ENCODE measurements around the gene INPP5J.
A peak's percentile ranks its signal among the peaks of the same experiment; 100 is the strongest.
"Not testable (repeated sequence)": the region's sequence is repeated elsewhere in the genome, so short reads cannot be mapped to it uniquely, and the experiment has no call there.

Gene INPP5J

DNA sequence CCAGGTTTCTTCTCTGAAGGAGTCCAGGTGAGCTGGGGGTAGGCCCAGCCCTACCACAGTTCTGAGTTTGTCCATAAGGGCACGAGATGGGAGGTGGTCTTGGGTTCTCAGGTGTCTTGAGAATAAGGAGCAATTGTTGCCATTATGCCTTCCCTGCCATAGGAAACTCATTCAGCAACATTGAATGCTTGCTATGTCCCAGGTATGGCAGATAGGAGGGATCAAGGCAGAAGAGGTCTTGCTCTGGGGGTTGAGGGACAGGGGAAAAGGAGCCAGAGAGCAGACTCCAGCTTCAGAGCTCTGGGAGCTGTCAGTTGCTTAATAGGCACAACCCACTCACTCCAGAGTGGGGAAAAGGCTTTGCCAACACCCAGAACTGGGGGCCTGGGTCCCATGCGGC, 19.7 kb upstream of the INPP5J start:
- no peak for FAIRE-seq

DNA sequence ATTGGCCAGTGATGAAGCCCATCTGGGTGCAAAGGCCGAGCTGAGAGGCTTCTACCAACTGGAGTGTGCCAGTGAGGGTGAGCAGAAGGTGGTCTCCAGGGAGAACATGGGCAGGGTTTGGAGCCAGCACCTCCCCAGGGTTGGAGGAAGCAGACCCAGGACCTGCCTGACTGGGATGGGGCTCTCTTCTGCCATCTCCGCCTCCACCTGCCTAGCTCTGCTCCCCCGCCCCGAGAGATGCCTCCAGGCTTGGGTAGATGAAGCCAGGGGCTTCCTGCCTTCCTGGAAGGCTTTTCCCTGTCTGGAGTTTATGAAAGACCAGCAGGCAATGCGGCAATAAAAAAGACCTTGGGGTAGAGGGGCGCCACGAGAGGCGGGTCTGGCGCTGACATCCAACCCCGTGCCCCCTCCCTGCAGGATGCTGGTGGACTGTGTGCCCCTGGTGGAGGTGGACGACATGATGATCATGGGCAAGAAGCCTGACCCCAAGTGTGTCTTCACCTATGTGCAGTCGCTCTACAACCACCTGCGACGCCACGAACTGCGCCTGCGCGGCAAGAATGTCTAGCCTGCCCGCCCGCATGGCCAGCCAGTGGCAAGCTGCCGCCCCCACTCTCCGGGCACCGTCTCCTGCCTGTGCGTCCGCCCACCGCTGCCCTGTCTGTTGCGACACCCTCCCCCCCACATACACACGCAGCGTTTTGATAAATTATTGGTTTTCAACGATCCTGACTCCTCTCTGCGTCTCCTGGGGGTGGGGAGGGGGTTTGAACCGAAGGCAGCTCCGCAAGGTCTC, 18.7 kb upstream of the INPP5J start:
- no peak for FAIRE-seq

DNA sequence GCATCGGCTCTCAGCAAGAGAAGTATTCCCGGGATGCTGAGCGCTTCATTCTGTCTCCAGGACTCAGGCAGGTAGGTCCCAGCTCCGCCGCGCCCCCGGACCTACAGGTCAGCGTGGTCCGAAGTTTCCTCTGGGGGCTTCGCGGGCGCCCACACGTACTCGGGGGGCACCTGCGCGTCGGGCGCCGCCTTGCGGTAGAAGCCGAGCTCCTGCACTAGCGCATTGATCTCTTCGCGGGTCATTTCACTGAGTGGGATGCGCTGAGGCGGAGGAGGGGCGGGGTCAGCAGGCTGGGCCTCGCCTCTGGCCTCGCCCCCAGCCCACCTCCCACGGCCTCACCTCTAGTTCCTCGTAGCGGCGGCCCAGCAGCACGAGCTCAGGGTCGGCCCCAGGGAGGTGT, 17.9 kb upstream of the INPP5J start:
- no peak for FAIRE-seq

DNA sequence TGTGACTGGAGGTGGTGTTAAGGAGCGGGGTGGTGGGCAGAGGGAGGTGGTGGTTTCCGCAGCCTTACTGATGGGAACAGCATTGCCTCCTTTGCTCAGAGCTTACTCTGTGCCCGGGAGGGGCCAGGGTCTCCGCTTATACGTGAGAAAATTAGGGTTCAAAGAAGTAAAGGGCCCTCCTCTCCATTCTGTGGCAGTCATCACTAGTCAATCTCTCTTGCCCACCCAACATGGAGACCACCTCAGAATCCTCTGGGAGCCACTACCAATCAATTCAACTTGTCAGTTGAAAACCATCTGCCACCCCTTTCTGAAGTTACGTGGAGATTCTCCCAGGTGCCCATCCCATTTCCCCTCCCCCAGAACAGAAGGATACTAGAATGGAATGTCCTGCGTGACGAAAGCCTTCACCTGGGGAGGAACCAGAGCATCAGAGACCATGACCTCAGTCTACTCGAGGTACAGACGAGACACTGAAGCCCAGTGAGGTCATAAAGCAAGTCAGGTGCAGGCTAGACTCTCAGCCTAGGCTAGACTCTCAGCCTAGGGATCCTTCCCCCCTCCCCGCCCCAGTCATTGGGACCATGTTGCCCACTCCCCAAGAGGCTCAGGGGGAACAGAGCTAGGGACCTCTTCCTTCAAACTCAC, 17.4 kb upstream of the INPP5J start:
- FAIRE-seq: no peak

DNA sequence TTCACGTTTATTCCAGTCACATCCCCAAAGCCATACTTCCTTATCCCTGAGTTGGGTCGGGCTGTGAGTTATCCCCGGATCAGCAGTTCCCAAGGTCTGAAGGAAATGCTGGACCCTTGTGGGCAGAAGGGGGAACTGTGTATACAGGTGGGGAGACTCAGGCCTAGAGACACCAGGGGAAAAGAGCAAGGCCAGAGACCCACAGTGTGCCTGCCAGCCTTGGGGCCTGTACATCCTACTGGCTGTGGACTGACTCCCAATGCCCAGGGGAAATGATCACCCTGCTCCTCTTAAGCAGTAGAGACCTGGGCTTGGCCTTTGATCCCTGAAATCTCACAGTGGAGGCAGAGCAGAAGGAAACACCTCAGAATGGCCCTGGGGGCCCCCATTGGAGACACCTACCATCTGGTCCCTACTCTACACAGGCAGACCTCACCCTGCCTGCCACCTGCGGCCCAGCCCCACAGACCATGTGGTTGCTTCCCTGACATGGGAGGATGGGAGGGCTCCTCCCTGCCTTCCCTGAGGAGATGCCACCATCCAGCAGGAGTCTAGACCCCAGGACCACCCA, 16.7 kb upstream of the INPP5J start:
- no peak for FAIRE-seq

DNA sequence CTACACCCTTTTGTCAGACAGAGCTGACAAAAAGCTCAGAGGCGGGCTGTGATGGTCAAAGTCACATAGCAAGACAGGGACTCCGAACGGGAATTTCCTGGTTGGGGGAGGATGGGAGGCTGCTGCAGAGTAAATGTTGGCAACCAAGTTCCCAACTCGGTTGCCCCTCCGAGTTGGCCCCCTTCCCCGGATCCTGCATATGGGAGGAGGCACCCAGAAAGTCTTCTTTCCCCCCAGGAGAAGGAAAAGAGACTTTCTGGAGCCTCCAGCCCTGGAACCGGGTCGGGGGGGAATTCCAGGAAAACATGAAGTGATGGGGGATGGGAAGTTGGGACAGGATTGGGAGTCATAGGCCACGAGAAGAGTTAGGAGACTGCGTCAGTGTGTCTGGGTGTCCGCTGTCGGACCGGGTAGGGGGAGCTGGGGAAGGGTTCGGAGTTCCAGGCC, 16.0 kb upstream of the INPP5J start:
- no peak for FAIRE-seq

DNA sequence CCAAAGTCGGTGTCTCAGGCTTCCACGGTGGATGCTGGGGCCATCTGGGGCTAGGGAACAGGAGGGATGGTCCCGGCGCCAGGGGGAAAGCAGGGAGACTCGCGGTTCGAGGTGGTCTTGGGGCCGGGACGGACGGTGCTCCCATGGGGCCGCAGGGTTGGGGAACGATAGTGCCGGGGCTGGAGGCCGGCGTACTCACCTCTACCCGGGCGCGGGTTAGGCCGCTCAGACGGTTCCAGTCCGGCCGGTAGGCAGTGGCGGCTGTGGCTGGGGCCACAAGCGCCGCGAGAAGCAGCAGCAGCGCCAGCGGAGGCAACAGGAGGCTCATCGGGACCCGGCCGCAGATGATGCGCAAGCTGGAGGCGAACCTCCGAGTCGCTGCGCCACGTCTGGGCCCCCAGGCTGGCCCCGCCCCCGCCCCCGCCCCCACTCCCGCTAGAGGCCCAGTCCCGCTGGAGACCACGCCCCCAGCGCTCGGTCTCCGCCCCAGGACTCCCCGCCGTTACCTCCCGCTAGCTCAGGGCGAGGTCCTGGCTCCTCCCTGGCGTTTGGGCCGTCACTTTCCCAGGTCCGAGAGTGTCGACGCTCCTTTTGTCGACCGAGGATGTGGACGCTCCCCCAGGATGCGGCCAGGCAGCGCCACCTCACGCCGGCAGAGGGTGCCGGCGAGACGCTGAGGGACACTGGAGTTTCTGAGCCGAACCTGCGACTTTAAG, 15.4 kb upstream of the INPP5J start, which contains the start of gene SELENOM:
SELENOM (minus strand) TSS at position 391 of the 716 bp plus-strand sequence; CDS start at position 328, 63 bp downstream.
- peak; percentile 95 for FAIRE-seq

DNA sequence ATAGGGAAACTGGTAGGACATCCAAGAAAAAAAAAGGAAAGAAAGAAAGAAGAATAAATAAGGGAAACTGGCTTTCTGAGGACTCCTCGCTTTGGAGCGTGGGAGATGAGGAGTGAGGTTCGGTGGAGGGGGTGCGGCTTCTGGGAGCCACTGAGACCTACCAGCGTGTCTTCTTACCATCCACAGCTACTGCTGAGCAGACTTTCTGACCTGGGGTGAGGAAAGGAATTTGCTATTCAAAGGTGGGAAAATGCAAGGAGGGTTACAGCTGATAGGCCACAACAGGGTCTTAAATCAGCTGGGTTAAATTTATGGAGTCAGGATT, 14.9 kb upstream of the INPP5J start:
- no peak for FAIRE-seq

DNA sequence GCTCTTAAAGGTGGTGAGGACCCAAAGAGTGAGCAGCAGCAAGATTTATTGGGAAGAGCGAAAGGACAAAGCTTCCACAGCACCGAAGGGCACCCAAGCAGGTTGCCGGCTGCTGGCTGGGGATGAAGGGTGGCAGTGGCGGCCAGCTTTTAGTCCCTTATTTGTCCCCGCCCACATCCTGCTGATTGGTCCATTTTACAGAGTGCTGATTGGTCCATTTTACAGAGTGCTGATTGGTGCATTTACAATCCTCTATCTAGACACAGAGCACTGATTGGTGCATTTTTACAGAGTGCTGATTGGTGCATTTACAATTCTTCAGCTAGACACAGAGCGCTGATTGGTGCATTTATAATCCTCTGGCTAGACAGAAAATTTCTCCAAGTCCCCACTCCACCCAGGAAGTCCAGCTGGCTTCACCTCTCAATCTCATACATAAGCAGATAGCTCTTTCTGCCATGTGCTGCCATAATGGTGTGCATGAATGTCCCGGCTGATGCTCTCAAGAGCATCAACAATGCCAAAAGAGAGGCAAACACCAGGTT, 10.1 kb upstream of the INPP5J start:
- FAIRE-seq: not testable (repeated sequence)

DNA sequence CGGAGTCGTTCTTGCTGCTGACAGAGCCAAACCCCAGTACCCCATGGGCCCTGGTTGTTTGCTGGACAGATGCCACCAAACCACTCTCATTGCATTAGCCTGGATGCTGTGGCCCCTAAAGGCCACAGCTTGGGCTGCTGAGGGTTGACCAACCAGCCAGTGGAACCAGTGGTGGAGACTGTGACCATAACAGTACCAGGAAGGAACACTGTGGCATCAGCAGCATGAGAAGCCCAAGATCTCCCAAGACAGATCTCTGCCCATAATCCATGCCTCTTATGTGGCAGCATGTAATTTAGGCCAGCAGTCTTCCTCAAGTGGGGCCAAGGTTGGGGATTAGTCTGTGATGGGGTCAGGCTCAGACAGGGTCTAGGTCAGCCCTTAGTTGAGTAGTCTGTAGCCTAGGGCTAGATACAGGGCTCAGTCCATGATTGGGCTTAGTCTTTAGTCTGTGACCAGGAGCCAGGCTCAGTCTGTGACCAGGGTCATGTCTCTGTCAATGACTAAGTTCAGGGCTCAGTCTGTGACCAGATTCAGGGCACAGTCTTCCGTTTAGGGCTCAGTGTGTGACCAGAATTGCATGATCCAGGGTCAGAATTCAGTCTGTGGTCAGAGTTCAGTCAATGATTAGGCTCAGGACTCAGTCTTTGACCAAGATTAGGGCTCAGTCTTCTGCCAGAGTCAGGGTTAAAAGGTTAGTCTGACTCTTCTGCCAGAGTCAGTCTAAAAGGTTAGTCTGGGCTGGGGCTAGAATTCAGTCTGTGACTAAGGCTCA, 4.5 kb upstream of the INPP5J start:
- no peak for FAIRE-seq

DNA sequence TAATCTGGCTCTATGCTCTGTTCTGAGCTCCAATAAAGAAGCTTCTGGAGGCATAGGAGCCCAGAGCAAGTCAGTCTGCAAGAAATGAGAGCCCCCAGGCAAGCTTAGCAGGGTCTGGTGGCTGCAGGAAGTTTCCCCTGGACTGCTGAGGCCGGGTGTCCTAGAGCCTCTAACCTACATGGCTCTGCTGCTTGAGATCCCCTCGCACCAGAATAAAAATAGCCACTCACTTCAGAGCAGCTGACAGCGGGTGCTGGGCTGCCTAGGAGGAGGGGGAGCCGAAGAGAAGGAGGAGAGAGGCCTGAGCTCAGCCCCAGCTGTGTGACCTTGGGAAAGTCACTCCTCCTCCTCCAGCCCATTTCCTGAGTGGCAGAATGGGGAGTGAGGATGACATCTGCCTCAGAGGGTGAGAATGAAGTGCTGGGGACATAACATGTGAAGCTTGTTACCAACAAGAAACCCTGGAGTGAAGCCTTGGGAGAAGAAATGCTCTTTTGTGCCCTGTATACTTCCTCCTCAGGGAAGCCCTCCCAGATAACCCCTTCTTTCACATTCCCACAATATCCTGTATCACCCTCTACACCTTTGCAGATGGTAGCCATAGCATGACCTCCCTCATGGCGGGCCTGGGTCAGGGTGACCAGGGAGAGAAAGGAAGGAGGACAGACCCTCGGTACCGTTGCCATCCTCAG, 3.6 kb upstream of the INPP5J start:
- no peak for FAIRE-seq

DNA sequence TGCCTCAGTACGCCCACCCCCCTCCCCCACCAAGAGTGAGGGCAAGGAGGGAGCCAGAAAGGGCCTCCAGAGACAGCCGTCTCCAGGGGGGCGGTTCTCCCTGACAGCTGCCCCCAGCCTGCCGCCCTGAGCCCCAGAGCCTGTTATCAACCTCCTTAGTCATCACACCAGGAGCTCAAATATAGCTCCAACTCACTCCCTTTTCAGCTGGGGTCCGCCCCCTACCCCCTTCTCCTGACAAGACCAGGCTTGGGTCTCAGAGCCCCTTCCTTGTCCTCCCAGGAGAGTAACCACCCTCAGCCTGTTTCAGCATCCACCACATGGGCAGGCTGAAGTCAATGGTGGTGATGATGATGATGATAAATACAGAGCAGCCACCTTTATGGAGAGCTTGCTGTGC, 2.5 kb upstream of the INPP5J start:
- no peak for FAIRE-seq

DNA sequence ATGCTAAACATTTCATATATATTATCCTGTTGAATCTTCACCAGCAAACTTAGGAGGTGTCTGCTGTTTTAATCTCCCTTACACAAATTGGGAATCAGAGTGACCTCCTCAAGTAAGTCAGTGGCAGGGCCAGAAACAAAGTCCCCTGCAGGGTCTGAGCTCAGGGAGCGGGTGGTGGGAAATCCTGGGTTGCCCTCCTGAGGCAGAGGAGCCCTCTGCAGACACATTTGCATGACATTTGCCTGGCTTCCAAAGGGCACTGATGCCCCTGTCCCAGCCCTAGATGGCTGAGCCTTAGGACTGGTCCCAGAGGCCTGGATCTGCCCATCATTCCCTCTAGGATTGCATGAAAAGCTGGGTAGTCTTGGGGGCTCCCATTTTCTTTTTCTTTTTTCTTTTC, 2.1 kb upstream of the INPP5J start:
- no peak for FAIRE-seq

DNA sequence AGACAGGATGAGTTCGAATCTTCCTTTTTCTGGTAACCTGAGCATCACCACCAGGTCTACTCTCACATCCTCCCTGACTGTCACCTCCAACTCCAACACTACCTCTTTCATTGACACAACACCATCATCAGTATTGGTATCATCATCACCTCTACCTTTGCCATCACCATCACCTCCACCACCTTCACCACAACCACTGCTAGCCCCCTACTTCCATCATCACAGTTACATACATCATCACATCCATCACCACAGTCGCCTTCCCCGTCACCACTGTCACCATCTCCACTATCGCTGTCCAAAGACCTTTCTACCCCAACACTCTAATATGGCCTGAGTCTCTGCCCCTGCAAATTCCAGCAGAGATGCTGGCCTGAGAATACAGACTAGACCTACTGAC, 1.4 kb upstream of the INPP5J start:
- FAIRE-seq: no peak

DNA sequence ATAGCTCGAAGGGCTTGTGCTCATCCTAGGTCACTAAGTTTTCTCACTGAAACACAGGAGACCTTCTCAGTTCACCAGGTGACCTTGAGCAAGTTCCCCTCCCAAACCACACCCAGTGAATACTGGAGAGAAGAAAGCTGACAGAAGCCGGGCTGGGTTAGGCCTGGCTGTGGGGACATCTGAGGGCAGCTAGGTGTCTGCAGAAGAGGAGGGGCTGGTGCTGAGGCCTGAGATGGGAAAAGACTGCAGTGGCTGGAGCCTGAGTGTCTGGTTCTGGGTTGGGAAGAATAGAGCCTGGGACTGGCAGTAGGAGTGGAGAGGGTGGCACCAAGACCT, 602 bp upstream of the INPP5J start:
- FAIRE-seq: no peak

DNA sequence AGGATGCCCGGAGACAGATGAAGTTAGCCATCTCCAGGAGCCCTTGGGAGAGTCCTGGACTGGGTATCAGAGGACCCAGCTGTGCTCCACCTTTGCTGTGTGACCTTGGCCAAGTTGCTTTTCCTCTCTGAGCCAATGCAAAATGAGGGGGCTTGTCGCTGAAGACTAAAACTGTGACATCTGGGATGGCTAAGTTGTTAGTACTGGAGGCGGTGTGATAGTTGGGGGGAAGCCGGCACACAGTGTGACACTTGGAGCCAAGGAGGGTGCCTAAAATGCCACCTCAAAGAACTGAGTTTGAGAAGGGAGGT, 481 bp downstream of the INPP5J start:
- no peak for FAIRE-seq

DNA sequence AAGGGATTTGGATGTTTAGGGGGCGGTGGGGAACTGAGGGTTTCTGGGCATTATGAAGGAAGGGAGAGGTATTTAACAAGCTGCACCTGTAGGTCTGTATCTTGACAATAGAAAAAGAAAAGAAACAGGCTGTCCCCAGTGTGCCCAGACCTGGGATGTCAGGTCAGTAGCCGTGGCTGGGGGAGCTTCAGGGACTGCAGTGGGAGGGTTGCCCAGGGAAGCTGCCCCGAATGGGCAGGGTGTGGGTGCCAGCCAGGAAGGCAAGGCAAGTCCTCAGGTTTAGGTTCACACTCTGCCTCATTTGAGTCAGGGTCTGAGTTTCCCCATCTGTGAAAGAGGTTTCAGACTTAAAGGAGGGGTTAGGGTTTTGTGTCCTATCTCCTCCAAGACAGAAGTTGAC, 1.5 kb downstream of the INPP5J start:
- FAIRE-seq: no peak

DNA sequence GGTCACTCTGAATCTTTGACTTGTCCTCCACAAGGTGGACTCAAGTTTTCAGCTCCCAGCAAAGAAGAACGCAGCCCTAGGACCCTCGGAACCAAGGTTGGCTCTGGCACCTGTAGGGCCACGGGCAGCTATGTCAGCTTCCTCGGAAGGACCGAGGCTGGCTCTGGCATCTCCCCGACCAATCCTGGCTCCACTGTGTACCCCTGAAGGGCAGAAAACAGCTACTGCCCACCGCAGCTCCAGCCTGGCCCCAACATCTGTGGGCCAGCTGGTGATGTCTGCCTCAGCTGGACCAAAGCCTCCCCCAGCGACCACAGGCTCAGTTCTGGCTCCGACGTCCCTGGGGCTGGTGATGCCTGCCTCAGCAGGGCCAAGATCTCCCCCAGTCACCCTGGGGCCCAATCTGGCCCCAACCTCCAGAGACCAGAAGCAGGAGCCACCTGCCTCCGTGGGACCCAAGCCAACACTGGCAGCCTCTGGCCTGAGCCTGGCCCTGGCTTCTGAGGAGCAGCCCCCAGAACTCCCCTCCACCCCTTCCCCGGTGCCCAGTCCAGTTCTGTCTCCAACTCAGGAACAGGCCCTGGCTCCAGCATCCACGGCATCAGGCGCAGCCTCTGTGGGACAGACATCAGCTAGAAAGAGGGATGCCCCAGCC, 2.2 kb downstream of the INPP5J start:
- FAIRE-seq: no peak

DNA sequence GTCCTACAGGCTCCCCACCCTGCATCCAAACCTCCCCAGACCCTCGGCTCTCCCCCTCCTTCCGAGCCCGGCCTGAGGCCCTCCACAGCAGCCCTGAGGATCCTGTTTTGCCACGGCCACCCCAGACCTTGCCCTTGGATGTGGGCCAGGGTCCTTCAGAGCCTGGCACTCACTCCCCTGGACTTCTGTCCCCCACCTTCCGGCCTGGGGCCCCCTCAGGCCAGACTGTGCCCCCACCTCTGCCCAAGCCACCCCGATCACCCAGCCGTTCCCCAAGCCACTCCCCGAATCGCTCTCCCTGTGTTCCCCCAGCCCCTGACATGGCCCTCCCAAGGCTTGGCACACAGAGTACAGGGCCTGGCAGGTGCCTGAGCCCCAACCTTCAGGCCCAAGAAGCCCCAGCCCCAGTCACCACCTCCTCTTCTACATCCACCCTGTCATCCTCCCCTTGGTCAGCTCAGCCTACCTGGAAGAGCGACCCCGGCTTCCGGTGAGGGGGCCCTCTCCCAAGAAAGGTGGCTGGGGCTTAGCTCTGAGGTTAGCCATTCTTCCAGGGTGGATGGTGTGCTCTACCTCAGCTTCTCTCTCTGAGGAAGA, 2.9 kb downstream of the INPP5J start:
- no peak for FAIRE-seq

DNA sequence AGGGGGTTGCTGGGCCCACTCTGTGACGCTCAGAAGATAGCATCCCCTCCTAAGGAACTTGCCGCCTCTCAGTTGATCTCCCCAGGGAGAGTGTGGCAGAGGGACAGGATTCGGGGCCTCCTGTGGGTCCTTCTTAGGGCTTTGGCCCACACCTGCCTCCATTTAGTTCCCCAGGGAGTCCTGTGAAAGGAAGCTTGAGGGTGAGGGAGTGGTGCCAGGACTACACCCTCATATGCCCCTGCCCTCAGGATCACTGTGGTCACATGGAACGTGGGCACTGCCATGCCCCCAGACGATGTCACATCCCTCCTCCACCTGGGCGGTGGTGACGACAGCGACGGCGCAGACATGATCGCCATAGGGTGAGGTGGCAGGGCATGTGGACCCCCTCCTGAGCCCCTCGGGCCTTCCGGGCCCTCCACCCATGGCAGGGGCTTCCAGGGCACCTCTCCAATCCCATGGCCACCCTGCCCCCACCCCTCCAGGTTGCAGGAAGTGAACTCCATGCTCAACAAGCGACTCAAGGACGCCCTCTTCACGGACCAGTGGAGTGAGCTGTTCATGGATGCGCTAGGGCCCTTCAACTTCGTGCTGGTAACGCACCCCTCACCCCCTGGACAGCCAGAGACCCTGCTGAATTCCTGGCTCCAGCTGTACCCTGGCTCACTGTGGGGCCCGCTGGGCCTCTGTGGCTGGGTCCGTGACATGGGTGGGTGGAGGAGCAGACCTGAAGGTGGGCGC, 3.5 kb downstream of the INPP5J start:
- no peak for FAIRE-seq

DNA sequence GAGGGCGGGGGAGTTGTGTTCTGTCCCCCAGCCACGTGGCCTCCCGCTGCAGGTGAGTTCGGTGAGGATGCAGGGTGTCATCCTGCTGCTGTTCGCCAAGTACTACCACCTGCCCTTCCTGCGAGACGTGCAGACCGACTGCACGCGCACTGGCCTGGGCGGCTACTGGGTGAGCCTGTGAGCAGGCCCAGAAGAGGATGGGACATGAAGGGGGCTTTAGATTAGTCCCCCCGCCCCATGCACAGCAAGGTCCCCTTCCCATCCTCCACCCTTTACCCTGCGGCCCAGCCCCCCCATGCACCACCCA, 4.1 kb downstream of the INPP5J start:
- no peak for FAIRE-seq
